ENCODE data around the gene RAPGEF5. TPM values are rescaled to one million over a fixed set of nuclear protein-coding genes. Genes with fewer than 3 reads are reported as not detected.

Gene RAPGEF5
- total RNA-seq, 3 donors from 2014 or later = 18.7 to 78.0 (median 41.9) TPM

DNA sequence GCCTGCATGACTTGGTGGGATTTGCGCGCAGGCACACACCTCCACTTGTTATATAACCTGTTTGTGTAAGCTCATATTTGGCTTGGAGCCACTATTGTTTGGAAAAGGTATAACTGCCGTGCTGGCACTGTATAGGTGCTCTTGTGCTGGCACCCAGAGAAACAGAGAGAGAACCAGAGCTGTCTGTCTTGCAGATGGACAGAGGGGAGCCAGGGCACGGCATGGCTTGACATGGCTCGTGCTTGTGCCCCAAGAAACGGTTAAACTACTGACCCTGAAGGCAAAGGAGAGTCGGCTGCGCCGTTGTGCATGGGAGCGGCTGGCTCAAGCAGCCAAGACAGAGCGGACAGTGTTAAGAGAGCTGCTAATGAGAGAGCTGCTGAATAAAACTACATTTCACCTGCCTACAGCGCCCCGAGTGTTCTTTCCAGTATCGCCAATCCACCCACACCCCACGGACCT lies 23.2 kb downstream of the RAPGEF5 start:
- Histone ChIP-seq H3K27ac (peak overlapping the region in 1 of 2 donors; percentile 39), H3K36me3 (no peaks in the 10 kb centered on the region), H3K27me3 (no peaks in the 10 kb centered on the region), H3K9me3 (no peaks in the 10 kb centered on the region), H3K4me1 (no peaks in the 10 kb centered on the region), H3K4me3 (no peak overlapping the region)
- TF ChIP-seq, protein P1, sequence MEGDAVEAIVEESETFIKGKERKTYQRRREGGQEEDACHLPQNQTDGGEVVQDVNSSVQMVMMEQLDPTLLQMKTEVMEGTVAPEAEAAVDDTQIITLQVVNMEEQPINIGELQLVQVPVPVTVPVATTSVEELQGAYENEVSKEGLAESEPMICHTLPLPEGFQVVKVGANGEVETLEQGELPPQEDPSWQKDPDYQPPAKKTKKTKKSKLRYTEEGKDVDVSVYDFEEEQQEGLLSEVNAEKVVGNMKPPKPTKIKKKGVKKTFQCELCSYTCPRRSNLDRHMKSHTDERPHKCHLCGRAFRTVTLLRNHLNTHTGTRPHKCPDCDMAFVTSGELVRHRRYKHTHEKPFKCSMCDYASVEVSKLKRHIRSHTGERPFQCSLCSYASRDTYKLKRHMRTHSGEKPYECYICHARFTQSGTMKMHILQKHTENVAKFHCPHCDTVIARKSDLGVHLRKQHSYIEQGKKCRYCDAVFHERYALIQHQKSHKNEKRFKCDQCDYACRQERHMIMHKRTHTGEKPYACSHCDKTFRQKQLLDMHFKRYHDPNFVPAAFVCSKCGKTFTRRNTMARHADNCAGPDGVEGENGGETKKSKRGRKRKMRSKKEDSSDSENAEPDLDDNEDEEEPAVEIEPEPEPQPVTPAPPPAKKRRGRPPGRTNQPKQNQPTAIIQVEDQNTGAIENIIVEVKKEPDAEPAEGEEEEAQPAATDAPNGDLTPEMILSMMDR (IDR thresholded peaks at IDR 0.05) = no peak
- TF ChIP-seq POLR2A (IDR thresholded peaks at IDR 0.05) (no peak), POLR2AphosphoS5 (IDR thresholded peaks at IDR 0.05) (no peak)
- intact Hi-C loops (cut with DNase I; ENCODE audit: low total_unique reads) = no loop called here
- DNase-seq (ENCODE audit: low spot score in 2 of 2) = no peak

- H3K4me3 ChIP-seq = no peak overlapping the region
- intact Hi-C loops (cut with DNase I; ENCODE audit: low total_unique reads) = no loop called here
- no peak for TF ChIP-seq POLR2AphosphoS5 (IDR thresholded peaks at IDR 0.05)
- no peak for TF ChIP-seq POLR2A (IDR thresholded peaks at IDR 0.05)
- TF ChIP-seq, protein P1 (IDR thresholded peaks at IDR 0.05) = no peak
- no peak for DNase-seq (ENCODE audit: low spot score in 2 of 2)
- no peaks in the 10 kb centered on the region for H3K4me1 ChIP-seq
- H3K27ac ChIP-seq = no peak overlapping the region
- H3K36me3 ChIP-seq = no peaks in the 10 kb centered on the region
- H3K9me3 ChIP-seq = no peaks in the 10 kb centered on the region
- H3K27me3 ChIP-seq = no peaks in the 10 kb centered on the region
Measured at GRCh38 chr7:22332461-22332870, 24.5 kb downstream of the RAPGEF5 start.

- TF ChIP-seq POLR2A (IDR thresholded peaks at IDR 0.05) = no peak
- TF ChIP-seq, protein P1 (IDR thresholded peaks at IDR 0.05) = no peak
- intact Hi-C loops (cut with DNase I; ENCODE audit: low total_unique reads) = no loop called here
- no peak overlapping the region for H3K27ac ChIP-seq
- no peaks in the 10 kb centered on the region for H3K4me1 ChIP-seq
- no peak overlapping the region for H3K4me3 ChIP-seq
- H3K36me3 ChIP-seq = no peaks in the 10 kb centered on the region
- no peaks in the 10 kb centered on the region for H3K9me3 ChIP-seq
- no peak for DNase-seq (ENCODE audit: low spot score in 2 of 2)
- no peaks in the 10 kb centered on the region for H3K27me3 ChIP-seq
Measured at GRCh38 chr7:22331704-22332103, 25.2 kb downstream of the RAPGEF5 start.

GRCh38 chr7:22330903-22331302 lies 26.1 kb downstream of the RAPGEF5 start:
- intact Hi-C loops (cut with DNase I; ENCODE audit: low total_unique reads) = no loop called here
- H3K9me3 ChIP-seq = no peaks in the 10 kb centered on the region
- H3K27ac ChIP-seq = no peak overlapping the region
- no peaks in the 10 kb centered on the region for H3K4me1 ChIP-seq
- no peaks in the 10 kb centered on the region for H3K27me3 ChIP-seq
- DNase-seq (ENCODE audit: low spot score in 2 of 2) = no peak
- no peak overlapping the region for H3K4me3 ChIP-seq
- TF ChIP-seq POLR2A (IDR thresholded peaks at IDR 0.05) (no peak), POLR2AphosphoS5 (IDR thresholded peaks at IDR 0.05) (no peak)
- TF ChIP-seq, protein P1 (IDR thresholded peaks at IDR 0.05) = no peak
- no peaks in the 10 kb centered on the region for H3K36me3 ChIP-seq

- no peak for DNase-seq (ENCODE audit: low spot score in 2 of 2)
- no peak overlapping the region for H3K27ac ChIP-seq
Measured at GRCh38 chr7:22329816-22330524, 27.0 kb downstream of the RAPGEF5 start.

More at GRCh38 chr7:22329816-22330524, 27.0 kb downstream of the RAPGEF5 start:
- no peak for TF ChIP-seq POLR2AphosphoS5 (IDR thresholded peaks at IDR 0.05)
- TF ChIP-seq, protein P1 (IDR thresholded peaks at IDR 0.05) = no peak
- TF ChIP-seq POLR2A (IDR thresholded peaks at IDR 0.05) = no peak
- H3K27me3 ChIP-seq = no peaks in the 10 kb centered on the region
- H3K36me3 ChIP-seq = no peaks in the 10 kb centered on the region
- H3K4me3 ChIP-seq = no peak overlapping the region
- no peaks in the 10 kb centered on the region for H3K4me1 ChIP-seq
- no peaks in the 10 kb centered on the region for H3K9me3 ChIP-seq
- intact Hi-C loops (cut with DNase I; ENCODE audit: low total_unique reads) = no loop called here
